SK-N-SH (cell line): ENCODE data around the gene EXOSC3. TPM values are rescaled to one million over a fixed set of nuclear protein-coding genes. Genes with fewer than 3 reads are reported as not detected.

Experiments used
- CTCF ChIA-PET: fragments of 300-600, 350-600 bp; formaldehyde crosslinking; extraction: SDS; loops from one replicate; lab custom pipeline; 2021; lab: Yijun Ruan, JAX
- POLR2A ChIA-PET: fragments of 350-600 bp; sonication (Branson Sonifier 250); formaldehyde crosslinking; extraction: SDS; loops from one replicate; lab custom pipeline; 2020; ENCODE audit warnings: antibody characterized with exemption, inconsistent platforms; lab: Yijun Ruan, JAX
- DNase-seq: peaks from one replicate; pipeline ENCODE4 v3.0.0; 2012
- H2AFZ ChIP-seq: fragments of 200-600 bp; sonication (generic); 2 replicates; pipeline ENCODE4 v1.8.1; 2016; ENCODE audit warnings: antibody characterized with exemption, mild to moderate bottlenecking, low read depth
- H3F3A ChIP-seq: fragments of 200-600 bp; sonication (generic); replicated peaks from 2 replicates; pipeline ENCODE3; 2016; ENCODE audit warnings: antibody characterized with exemption, mild to moderate bottlenecking; ENCODE audit not compliant: insufficient read depth
- H3K27ac ChIP-seq, 2 experiments: fragments of 200-500 bp in 1 of 2; fragments of 200-600 bp in 1 of 2; sonication (Bioruptor generic) in 1 of 2; sonication (generic), shearing (Covaris generic) in 1 of 2; 2 replicates each; pipeline versions ENCODE4 v1.5.1 to v1.6.1; 2014 to 2016; ENCODE audit warnings: low read depth in 2 of 2, inconsistent platforms in 1 of 2, low read length in 1 of 2, mild to moderate bottlenecking in 1 of 2, mixed read lengths in 1 of 2
- H3K27me3 ChIP-seq: fragments of 200-600 bp; sonication (generic), shearing (Covaris generic); 2 replicates; pipeline ENCODE4 v1.6.1; 2016; ENCODE audit warnings: mixed run types; ENCODE audit not compliant: insufficient read depth
- H3K36me3 ChIP-seq, 2 experiments: fragments of 200-500 bp in 1 of 2; fragments of 200-600 bp in 1 of 2; sonication (Bioruptor generic) in 1 of 2; sonication (generic) in 1 of 2; replicated peaks in 1 of 2; 2 replicates each; pipeline versions ENCODE3 to v1.5.1; 2014 to 2016; ENCODE audit warnings: low read length in 1 of 2, mild to moderate bottlenecking in 1 of 2; ENCODE audit not compliant: insufficient read depth in 2 of 2, control insufficient read depth in 1 of 2
- H3K4me1 ChIP-seq, 2 experiments: fragments of 200-500 bp in 1 of 2; fragments of 200-600 bp in 1 of 2; sonication (Bioruptor generic) in 1 of 2; sonication (generic), shearing (Covaris generic) in 1 of 2; 2 replicates each; pipeline versions ENCODE4 v1.5.1 to v1.6.1; 2014 to 2016; ENCODE audit warnings: low read depth in 1 of 2, low read length in 1 of 2, mixed run types in 1 of 2; ENCODE audit not compliant: insufficient read depth in 2 of 2, control insufficient read depth in 1 of 2
- H3K4me2 ChIP-seq: fragments of 200-600 bp; sonication (generic), shearing (Covaris generic); 2 replicates; pipeline ENCODE4 v1.6.1; 2017; ENCODE audit warnings: mixed run types
- H3K4me3 ChIP-seq, 2 experiments: fragments of 200-500 bp in 1 of 2; fragments of 200-600 bp in 1 of 2; sonication (Bioruptor generic) in 1 of 2; sonication (generic), shearing (Covaris generic) in 1 of 2; 2 replicates each; pipeline versions ENCODE4 v1.5.1 to v1.8.1; 2014 to 2016; ENCODE audit warnings: low read depth in 2 of 2, inconsistent platforms in 1 of 2, low read length in 1 of 2, mild to moderate bottlenecking in 1 of 2, mixed read lengths in 1 of 2, moderate library complexity in 1 of 2
- H3K79me2 ChIP-seq: fragments of 200-600 bp; sonication (generic); 2 replicates; pipeline ENCODE4 v1.8.1; 2017; ENCODE audit warnings: mild to moderate bottlenecking; ENCODE audit not compliant: insufficient read depth
- H3K9ac ChIP-seq: fragments of 200-600 bp; sonication (generic); 2 replicates; pipeline ENCODE4 v1.6.1; 2017; ENCODE audit warnings: mixed run types
- H3K9me2 ChIP-seq: fragments of 200-600 bp; sonication (generic); 2 replicates; pipeline ENCODE4 v1.6.1; 2017; ENCODE audit warnings: mixed run types
- H3K9me3 ChIP-seq: fragments of 200-600 bp; sonication (generic); 2 replicates; pipeline ENCODE4 v1.6.1; 2017; ENCODE audit warnings: mixed run types, mild to moderate bottlenecking, moderate library complexity
- H4K20me1 ChIP-seq: fragments of 200-600 bp; sonication (generic); 2 replicates; pipeline ENCODE4 v1.6.1; 2017; ENCODE audit warnings: mild to moderate bottlenecking, mixed run types; ENCODE audit not compliant: insufficient read depth
- CHD2 ChIP-seq: fragments of 150-350 bp; IDR thresholded peaks from 2 replicates; pipeline ENCODE4 v1.6.1; 2018; ENCODE audit warnings: low read length; ENCODE audit not compliant: partially characterized antibody
- FOXJ3 ChIP-seq: sonication (generic); formaldehyde crosslinking; IDR thresholded peaks from 2 replicates; pipeline ENCODE4 v1.5.1; 2020; ENCODE audit warnings: mild to moderate bottlenecking, missing genetic modification reagents
- FOXM1 ChIP-seq: IDR thresholded peaks from 2 replicates; pipeline ENCODE4 v1.4.0; 2012; ENCODE audit warnings: low read depth, mild to moderate bottlenecking
- GATA2 ChIP-seq: sonication (generic); formaldehyde crosslinking; IDR thresholded peaks from 2 replicates; pipeline ENCODE4 v1.5.0; 2020; ENCODE audit warnings: mild to moderate bottlenecking, missing genetic modification reagents
- MEF2A ChIP-seq: IDR thresholded peaks from 2 replicates; pipeline ENCODE4 v1.4.0; 2012; ENCODE audit warnings: low read depth, borderline replicate concordance
- NFIC ChIP-seq: IDR thresholded peaks from 2 replicates; pipeline ENCODE4 v1.4.0; 2012; ENCODE audit warnings: borderline replicate concordance
- NRF1 ChIP-seq: IDR thresholded peaks from 2 replicates; pipeline ENCODE4 v1.6.1; 2012; ENCODE audit warnings: low read depth, mild to moderate bottlenecking, low read length
- PBX3 ChIP-seq: IDR thresholded peaks from 2 replicates; pipeline ENCODE4; 2012
- RFX5 ChIP-seq: IDR thresholded peaks from 2 replicates; pipeline ENCODE4 v1.6.1; 2012; ENCODE audit warnings: mild to moderate bottlenecking, improper control_type of control experiment, low read length
- RXRA ChIP-seq: IDR thresholded peaks from 2 replicates; pipeline ENCODE4 v1.4.0; 2012; ENCODE audit warnings: low read depth, mild to moderate bottlenecking, borderline replicate concordance
- SIN3A ChIP-seq: IDR thresholded peaks from 2 replicates; pipeline ENCODE4 v1.6.1; 2012; ENCODE audit warnings: low read depth, mild to moderate bottlenecking, low read length, moderate library complexity, borderline replicate concordance
- SMC3 ChIP-seq: IDR thresholded peaks from 2 replicates; pipeline ENCODE4 v1.6.1; 2012; ENCODE audit warnings: low read depth, low read length, improper control_type of control experiment
- TAF1 ChIP-seq: IDR thresholded peaks from 2 replicates; pipeline ENCODE4 v1.6.1; 2012; ENCODE audit warnings: low read depth, mild to moderate bottlenecking, low read length, moderate library complexity, borderline replicate concordance
- TCF12 ChIP-seq: IDR thresholded peaks from 2 replicates; pipeline ENCODE4 v1.4.0; 2012
- YY1 ChIP-seq: IDR thresholded peaks from 2 replicates; pipeline ENCODE4 v1.4.0; 2012; ENCODE audit warnings: low read depth, mild to moderate bottlenecking
- WGBS: methylation state at CpG from one replicate; pipeline ENCODE4 v1.1.6; 2017; ENCODE audit warnings: low lambda C conversion rate; 5-methylcytosine and 5-hydroxymethylcytosine counted together
- polyA plus RNA-seq, 3 experiments: library from polyadenylated mRNA; depleted of rRNA; stranded (reverse); fragments of >200 nt; gene quantifications; 2 replicates each; pipeline ENCODE4 v1.2.3, GENCODE V29; 2012
- TF ChIP-seq, protein P1 (sequence below): fragments of 150-350 bp; IDR thresholded peaks from 2 replicates; pipeline ENCODE4 v1.6.1; 2017; ENCODE audit warnings: antibody characterized with exemption, low read length, low read depth, borderline replicate concordance
- TF ChIP-seq, protein P2 (sequence below): IDR thresholded peaks from 2 replicates; pipeline ENCODE4 v1.4.0; 2012; ENCODE audit warnings: low read depth, borderline replicate concordance
- TF ChIP-seq, protein P3 (sequence below): IDR thresholded peaks from 2 replicates; pipeline ENCODE4 v1.4.0; 2012; ENCODE audit warnings: low read depth, borderline replicate concordance
- TF ChIP-seq, protein P4 (sequence below): IDR thresholded peaks from 2 replicates; pipeline ENCODE4 v1.4.0; 2012; ENCODE audit warnings: low read depth

Gene EXOSC3
- polyA plus RNA-seq, 1 of the 3 experiments (the other 2 are of a cell fraction), result 53.6 TPM

DNA sequence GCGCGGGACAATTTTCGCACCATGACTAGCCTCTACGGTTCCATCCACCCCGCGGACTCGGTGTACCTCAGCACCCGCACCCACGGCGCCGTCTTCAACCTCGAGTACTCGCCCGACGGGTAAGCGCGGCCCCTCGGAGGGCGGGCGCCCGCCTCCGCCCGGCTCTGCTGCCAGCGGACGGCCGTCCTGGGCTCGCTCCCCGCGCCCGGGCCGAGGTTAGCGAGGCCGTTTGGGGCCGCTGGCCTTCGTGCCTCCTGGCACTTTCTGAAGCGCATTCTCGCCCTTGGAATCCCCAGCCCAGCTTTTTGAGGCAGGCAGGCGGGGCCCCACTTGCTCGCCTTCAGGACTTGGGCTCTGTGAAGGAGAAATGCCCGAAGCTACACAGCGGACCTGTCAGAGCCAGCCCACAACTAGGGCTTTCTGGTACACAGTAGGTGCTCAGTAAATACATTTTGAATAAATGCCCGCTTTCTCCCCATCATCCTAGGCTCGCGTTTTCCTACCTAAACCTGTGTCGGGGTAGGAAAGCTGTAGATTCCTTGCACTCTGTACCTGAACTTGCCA, 16.5 kb upstream of the EXOSC3 start:
- peak; percentile 70 for DNase-seq
- no peaks in the 10 kb centered on the region for H3K9me3 ChIP-seq
- peak overlapping the region; percentile 63 to 93 for H3K4me3 ChIP-seq
- peak overlapping the region; percentile 66 to 84 for H3K27ac ChIP-seq
- no peaks in the 10 kb centered on the region for H3K27me3 ChIP-seq
- peaks cover 6 to 13% of the 10 kb centered on the region in 2 experiments; a peak in 3 of 4 replicates for H3K4me1 ChIP-seq
- H3K9me2 ChIP-seq, result no peaks in the 10 kb centered on the region
- ChIA-PET POLR2A (interaction anchor here (0.9 to 1.6 kb wide), 3 partner anchors 9 to 210 kb away, joined by 3 to 9 read pairs (median 4); partner anchors contain the start of gene EXOSC3), CTCF (interaction anchor here (1.5 kb wide), 1 partner anchor 209 kb away, joined by 5 read pairs; the partner anchor contains the start of gene TOMM5)
- 7% methylated on average over 13 of the region's 45 CpGs for WGBS
- no peak for TF ChIP-seq FOXM1
- TF ChIP-seq SIN3A, result no peak
- TF ChIP-seq SMC3, result no peak
- TF ChIP-seq RFX5, result no peak
- no peak for TF ChIP-seq CHD2
- TF ChIP-seq, protein P1, sequence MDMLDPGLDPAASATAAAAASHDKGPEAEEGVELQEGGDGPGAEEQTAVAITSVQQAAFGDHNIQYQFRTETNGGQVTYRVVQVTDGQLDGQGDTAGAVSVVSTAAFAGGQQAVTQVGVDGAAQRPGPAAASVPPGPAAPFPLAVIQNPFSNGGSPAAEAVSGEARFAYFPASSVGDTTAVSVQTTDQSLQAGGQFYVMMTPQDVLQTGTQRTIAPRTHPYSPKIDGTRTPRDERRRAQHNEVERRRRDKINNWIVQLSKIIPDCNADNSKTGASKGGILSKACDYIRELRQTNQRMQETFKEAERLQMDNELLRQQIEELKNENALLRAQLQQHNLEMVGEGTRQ, result no peak
- no peak for TF ChIP-seq TAF1
- TF ChIP-seq RXRA, result no peak
- TF ChIP-seq, protein P2, sequence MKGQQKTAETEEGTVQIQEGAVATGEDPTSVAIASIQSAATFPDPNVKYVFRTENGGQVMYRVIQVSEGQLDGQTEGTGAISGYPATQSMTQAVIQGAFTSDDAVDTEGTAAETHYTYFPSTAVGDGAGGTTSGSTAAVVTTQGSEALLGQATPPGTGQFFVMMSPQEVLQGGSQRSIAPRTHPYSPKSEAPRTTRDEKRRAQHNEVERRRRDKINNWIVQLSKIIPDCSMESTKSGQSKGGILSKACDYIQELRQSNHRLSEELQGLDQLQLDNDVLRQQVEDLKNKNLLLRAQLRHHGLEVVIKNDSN, result no peak
- TF ChIP-seq NFIC, result no peak
- TF ChIP-seq GATA2 (CRISPR knock-in tag), result no peak
- no peak for TF ChIP-seq MEF2A
- no peak for TF ChIP-seq FOXJ3
- TF ChIP-seq, all 33 proteins: peak for 0
- Histone ChIP-seq H3K9ac (peak overlapping the region; percentile 89), H3K4me2 (peak overlapping the region; percentile 93), H3K36me3 (peaks cover 3 to 20% of the 10 kb centered on the region in 2 experiments), H2AFZ (peak overlapping the region; percentile 64; the same call in 1 of the 2 replicates), H3F3A (no peaks in the 10 kb centered on the region), H3K79me2 (peaks cover 57% of the 10 kb centered on the region), H4K20me1 (peaks cover 39% of the 10 kb centered on the region)

- WGBS, result 4% methylated on average over 21 of the region's 72 CpGs
- peaks cover 51% of the 10 kb centered on the region for H3K79me2 ChIP-seq
- H3K9me2 ChIP-seq, result no peaks in the 10 kb centered on the region
- POLR2A ChIA-PET, result interaction anchor here (0.6 to 1.6 kb wide), 4 partner anchors 9 to 250 kb away, joined by 3 to 9 read pairs (median 4); partner anchors contain the start of gene EXOSC3
- H3K27ac ChIP-seq, result peak within 1 kb of the TSS; percentile 66 to 84
- peak within 1 kb of the TSS; percentile 93 for H3K4me2 ChIP-seq
- peak within 1 kb of the TSS; percentile 89 for H3K9ac ChIP-seq
- no peaks in the 10 kb centered on the region for H3F3A ChIP-seq
- CTCF ChIA-PET, result interaction anchor here (0.6 to 1.5 kb wide), 4 partner anchors 10 to 209 kb away, joined by 3 to 5 read pairs (median 4); partner anchors contain the start of gene TOMM5
- peaks cover 35% of the 10 kb centered on the region for H4K20me1 ChIP-seq
- H3K4me3 ChIP-seq, result peak within 1 kb of the TSS; percentile 63 to 93
- peaks cover 6 to 13% of the 10 kb centered on the region in 2 experiments; a peak in 3 of 4 replicates for H3K4me1 ChIP-seq
- no peaks in the 10 kb centered on the region for H3K9me3 ChIP-seq
- H3K27me3 ChIP-seq, result no peaks in the 10 kb centered on the region
- peak within 1 kb of the TSS; percentile 99 for H2AFZ ChIP-seq
- peak; percentile 94 for DNase-seq
- peaks cover 3 to 20% of the 10 kb centered on the region in 2 experiments for H3K36me3 ChIP-seq
- TF ChIP-seq PBX3, result peak; percentile 49
- peak; percentile 92 for TF ChIP-seq SIN3A
- TF ChIP-seq, protein P1, result no peak
- TF ChIP-seq NRF1, result no peak
- TF ChIP-seq FOXM1, result no peak
- TF ChIP-seq TCF12, result no peak
- TF ChIP-seq YY1, result peak; percentile 79
- TF ChIP-seq, protein P3, sequence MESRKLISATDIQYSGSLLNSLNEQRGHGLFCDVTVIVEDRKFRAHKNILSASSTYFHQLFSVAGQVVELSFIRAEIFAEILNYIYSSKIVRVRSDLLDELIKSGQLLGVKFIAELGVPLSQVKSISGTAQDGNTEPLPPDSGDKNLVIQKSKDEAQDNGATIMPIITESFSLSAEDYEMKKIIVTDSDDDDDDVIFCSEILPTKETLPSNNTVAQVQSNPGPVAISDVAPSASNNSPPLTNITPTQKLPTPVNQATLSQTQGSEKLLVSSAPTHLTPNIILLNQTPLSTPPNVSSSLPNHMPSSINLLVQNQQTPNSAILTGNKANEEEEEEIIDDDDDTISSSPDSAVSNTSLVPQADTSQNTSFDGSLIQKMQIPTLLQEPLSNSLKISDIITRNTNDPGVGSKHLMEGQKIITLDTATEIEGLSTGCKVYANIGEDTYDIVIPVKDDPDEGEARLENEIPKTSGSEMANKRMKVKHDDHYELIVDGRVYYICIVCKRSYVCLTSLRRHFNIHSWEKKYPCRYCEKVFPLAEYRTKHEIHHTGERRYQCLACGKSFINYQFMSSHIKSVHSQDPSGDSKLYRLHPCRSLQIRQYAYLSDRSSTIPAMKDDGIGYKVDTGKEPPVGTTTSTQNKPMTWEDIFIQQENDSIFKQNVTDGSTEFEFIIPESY, result 0 out of 2 replicates have a peak, but pooled peaks have one; percentile 42
- TF ChIP-seq, protein P4, sequence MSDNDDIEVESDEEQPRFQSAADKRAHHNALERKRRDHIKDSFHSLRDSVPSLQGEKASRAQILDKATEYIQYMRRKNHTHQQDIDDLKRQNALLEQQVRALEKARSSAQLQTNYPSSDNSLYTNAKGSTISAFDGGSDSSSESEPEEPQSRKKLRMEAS, result peak; percentile 86
These were observed 15.9 kb upstream of the EXOSC3 start, which contains the start of gene DCAF10 for GRCh38 chr9:37800631-37801286. TSS of gene DCAF10 (plus strand) at chr9:37800797. CDS start at chr9:37800867, 70 bp downstream.
